ENCODE results near the gene JPH3. TPM values are rescaled to one million over a fixed set of nuclear protein-coding genes. Genes with fewer than 3 reads are reported as not detected.
A peak's percentile ranks its signal among the peaks of the same experiment; 100 is the strongest.

JPH3 gene
- total RNA-seq, 1 experiment from 2014 or later, result 1.4 TPM

GRCh38 chr16:87652799-87653198, 50.5 kb downstream of the JPH3 start:
- Histone ChIP-seq H3K27ac (ENCODE audit: low read depth, low read length, poor library complexity, severe bottlenecking) (no peak overlapping the region), H3K36me3 (ENCODE audit: insufficient read depth, low read length, poor library complexity, severe bottlenecking) (no peaks in the 10 kb centered on the region), H3K9me3 (ENCODE audit: low read depth, low read length, poor library complexity, severe bottlenecking) (no peaks in the 10 kb centered on the region), H3K4me3 (ENCODE audit: low read depth, low read length, poor library complexity, severe bottlenecking) (no peak overlapping the region), H3K27me3 (replicated peaks; ENCODE audit: insufficient read depth, low read depth, low read length, poor library complexity) (peaks cover 4% of the 10 kb centered on the region), H3K4me1 (ENCODE audit: insufficient read depth, low read length, poor library complexity, severe bottlenecking) (no peaks in the 10 kb centered on the region)
- POLR2A ChIA-PET (ENCODE audit: low non-redundant PET), result no interaction called here
- intact Hi-C loops (cut with micrococcal nuclease; ENCODE audit: unreplicated experiment), result no loop called here
- no peak for TF ChIP-seq EZH2 (IDR thresholded peaks at IDR 0.05; ENCODE audit: borderline replicate concordance, low read depth, low read length, poor library complexity, severe bottlenecking)
- TF ChIP-seq CTCF (conservative IDR thresholded peaks at IDR 0.05; ENCODE audit: low read depth, low read length), result no peak
- DNase-seq (ENCODE audit: low spot score), result no peak
- CTCF ChIA-PET, result no interaction called here
- BruUV-seq (replicated peaks), result no TSS peak

- Histone ChIP-seq H3K4me3 (ENCODE audit: low read depth, low read length, poor library complexity, severe bottlenecking) (no peak overlapping the region), H3K4me1 (ENCODE audit: insufficient read depth, low read length, poor library complexity, severe bottlenecking) (no peaks in the 10 kb centered on the region), H3K27me3 (replicated peaks; ENCODE audit: insufficient read depth, low read depth, low read length, poor library complexity) (peaks cover 4% of the 10 kb centered on the region), H3K9me3 (ENCODE audit: low read depth, low read length, poor library complexity, severe bottlenecking) (no peaks in the 10 kb centered on the region), H3K36me3 (ENCODE audit: insufficient read depth, low read length, poor library complexity, severe bottlenecking) (no peaks in the 10 kb centered on the region), H3K27ac (ENCODE audit: low read depth, low read length, poor library complexity, severe bottlenecking) (no peak overlapping the region)
- CTCF ChIA-PET, result no interaction called here
- TF ChIP-seq CTCF (conservative IDR thresholded peaks at IDR 0.05; ENCODE audit: low read depth, low read length) (peak; percentile 51; the same call in 1 of the 2 replicates), EZH2 (IDR thresholded peaks at IDR 0.05; ENCODE audit: borderline replicate concordance, low read depth, low read length, poor library complexity, severe bottlenecking) (no peak)
- POLR2A ChIA-PET (ENCODE audit: low non-redundant PET), result no interaction called here
- no TSS peak for BruUV-seq (replicated peaks)
- no peak for DNase-seq (ENCODE audit: low spot score)
- intact Hi-C loops (cut with micrococcal nuclease; ENCODE audit: unreplicated experiment), result no loop called here
Observed at GRCh38 chr16:87653234-87653633, 50.9 kb downstream of the JPH3 start.

- intact Hi-C loops (cut with micrococcal nuclease; ENCODE audit: unreplicated experiment), result no loop called here
- no peaks in the 10 kb centered on the region for H3K27me3 ChIP-seq (replicated peaks; ENCODE audit: insufficient read depth, low read depth, low read length, poor library complexity)
- POLR2A ChIA-PET (ENCODE audit: low non-redundant PET), result no interaction called here
Observed at GRCh38 chr16:87654826-87655225, 52.5 kb downstream of the JPH3 start.

More at GRCh38 chr16:87654826-87655225, 52.5 kb downstream of the JPH3 start:
- no peak for TF ChIP-seq EZH2 (IDR thresholded peaks at IDR 0.05; ENCODE audit: borderline replicate concordance, low read depth, low read length, poor library complexity, severe bottlenecking)
- TF ChIP-seq CTCF (conservative IDR thresholded peaks at IDR 0.05; ENCODE audit: low read depth, low read length), result no peak
- Histone ChIP-seq H3K4me3 (ENCODE audit: low read depth, low read length, poor library complexity, severe bottlenecking) (no peak overlapping the region), H3K27ac (ENCODE audit: low read depth, low read length, poor library complexity, severe bottlenecking) (no peak overlapping the region), H3K9me3 (ENCODE audit: low read depth, low read length, poor library complexity, severe bottlenecking) (no peaks in the 10 kb centered on the region), H3K4me1 (ENCODE audit: insufficient read depth, low read length, poor library complexity, severe bottlenecking) (no peaks in the 10 kb centered on the region), H3K36me3 (ENCODE audit: insufficient read depth, low read length, poor library complexity, severe bottlenecking) (no peaks in the 10 kb centered on the region)
- no TSS peak for BruUV-seq (replicated peaks)
- CTCF ChIA-PET, result no interaction called here
- no peak for DNase-seq (ENCODE audit: low spot score)

Data from A673 (cell line).